Sigmoid colon (tissue), 4 donors: ENCODE measurements around the gene TRIM6.

ENCODE experiments used
- CTCF ChIP-seq, 4 experiments: fragments of 450-650 bp in 3 of 4; fragments of 200-600 bp in 1 of 4; IDR thresholded peaks; one replicate each; pipeline ENCODE4 v1.5.1; 2016 to 2019; ENCODE audit warnings: antibody characterized with exemption in 4 of 4, mild to moderate bottlenecking in 3 of 4, moderate library complexity in 2 of 4
- EP300 ChIP-seq, 4 donors: sonication (generic); formaldehyde crosslinking; IDR thresholded peaks; one replicate each; pipeline ENCODE4 v1.6.1; 2017; ENCODE audit warnings: antibody characterized with exemption in 4 of 4
- POLR2A ChIP-seq, 2 donors: fragments of 450-650 bp; IDR thresholded peaks; one replicate each; pipeline ENCODE4 v1.6.1; 2016; ENCODE audit warnings: antibody characterized with exemption in 2 of 2, mild to moderate bottlenecking in 2 of 2, moderate library complexity in 2 of 2

GRCh38 chr11:5553343-5553742 lies 43.1 kb upstream of the TRIM6 start:
- TF ChIP-seq CTCF (IDR thresholded peaks at IDR 0.05) (no peak), EP300 (IDR thresholded peaks at IDR 0.05) (no peak), POLR2A (IDR thresholded peaks at IDR 0.05) (no peak)
